Left ventricle myocardium superior (tissue), 1 donor: Measurements from ENCODE around the gene ARMS2. TPM values are rescaled to one million over a fixed set of nuclear protein-coding genes. Genes with fewer than 3 reads are reported as not detected.

Experiments
- ATAC-seq: fragments of 200-7000 bp; cut with Tn5 transposase; one replicate; pipeline ENCODE4 v1.9.1; 2020; ENCODE audit warnings: mild to moderate bottlenecking, moderate library complexity
- DNase-seq: peaks from one replicate; pipeline ENCODE4 v3.0.0-alpha.2; 2020
- intact Hi-C: fragments of 100-400 bp; cut with micrococcal nuclease; formaldehyde crosslinking; loops from one replicate; pipeline ENCODE4 v1.11.0; 2022
- total RNA-seq: library from RNA; stranded (reverse); fragmentation: NEBNext Ultra II Directional; extraction: Animal tissue kit (Norgen Biotek cat#: 25700); gene quantifications from one replicate; pipeline ENCODE4 v1.2.1, GENCODE V29; 2021
- donor health status: DM: no; HTN: yes; CAD: no; lungs with severe emphysema.

ARMS2 gene
- total RNA-seq, 1 donor from 2014 or later, result not detected

GRCh38 chr10:122487174-122487765 lies 32.8 kb downstream of the ARMS2 start:
- intact Hi-C loops, result no loop called here
- peak; percentile 67 for ATAC-seq
- DNase-seq, result no peak

DNA sequence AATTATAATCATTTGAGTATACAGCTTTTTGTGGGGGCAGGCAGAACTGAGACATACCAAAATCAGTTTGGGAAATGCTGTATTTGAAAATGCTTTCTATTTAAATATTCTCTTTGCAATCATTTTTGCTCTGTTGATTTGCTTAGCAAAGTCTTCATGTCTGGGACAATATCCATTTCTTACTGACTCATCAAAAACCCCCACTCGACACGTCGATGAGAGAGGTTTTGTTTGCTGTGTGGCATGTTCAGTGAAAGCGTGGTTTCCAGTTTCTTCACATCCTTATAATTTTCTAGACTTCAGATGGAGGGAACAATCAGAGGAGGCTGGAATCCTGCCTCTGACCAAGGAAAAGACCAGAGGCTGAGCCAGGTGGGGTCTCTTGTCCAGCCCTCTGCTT lies 35.8 kb downstream of the ARMS2 start:
- ATAC-seq (no peak), DNase-seq (no peak)
- intact Hi-C loops, result no loop called here

DNA sequence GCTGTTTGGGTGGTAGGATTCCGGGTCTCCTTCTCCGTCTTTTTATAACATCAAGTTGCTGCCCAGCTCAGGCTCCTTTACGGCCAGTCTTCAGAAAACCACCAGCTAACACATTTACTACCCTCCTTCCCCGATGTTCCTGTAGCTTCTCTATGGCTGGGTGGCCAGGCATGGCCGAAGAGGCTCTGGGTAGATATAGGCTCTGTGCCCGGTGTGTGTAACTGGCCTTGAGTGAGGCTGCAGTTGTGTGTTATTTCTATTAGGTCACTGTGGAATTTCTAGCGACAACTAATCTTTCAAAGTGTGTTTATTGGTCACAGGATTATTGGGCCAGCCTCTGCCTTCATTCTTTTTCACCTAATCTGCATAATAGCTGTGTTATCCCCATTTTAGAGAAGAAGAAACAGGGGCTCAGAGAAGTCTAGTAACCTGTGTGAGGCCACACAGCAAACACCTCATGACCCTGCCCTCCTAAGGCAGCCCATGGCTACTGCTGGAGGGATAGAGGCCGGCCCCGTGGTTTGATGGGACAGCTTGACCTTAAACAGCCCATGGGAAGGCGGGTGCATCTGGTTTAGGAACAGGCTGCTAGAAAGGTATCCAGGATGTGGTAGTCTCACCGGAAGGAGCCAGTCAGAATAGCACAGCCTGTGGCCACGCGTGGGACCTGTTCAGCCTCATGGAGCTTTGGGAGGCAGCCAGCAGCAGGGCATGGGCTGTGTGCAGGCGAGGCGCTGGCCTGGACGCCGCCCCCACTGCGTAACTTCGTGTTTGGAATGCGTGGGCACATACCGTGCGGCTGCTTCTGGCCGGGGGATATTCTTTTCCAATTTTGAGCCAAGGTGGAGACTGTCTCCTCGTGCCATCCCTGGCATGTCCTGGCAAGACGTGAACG lies 36.6 kb downstream of the ARMS2 start:
- no peak for DNase-seq
- no peak for ATAC-seq
- intact Hi-C loops, result no loop called here

DNA sequence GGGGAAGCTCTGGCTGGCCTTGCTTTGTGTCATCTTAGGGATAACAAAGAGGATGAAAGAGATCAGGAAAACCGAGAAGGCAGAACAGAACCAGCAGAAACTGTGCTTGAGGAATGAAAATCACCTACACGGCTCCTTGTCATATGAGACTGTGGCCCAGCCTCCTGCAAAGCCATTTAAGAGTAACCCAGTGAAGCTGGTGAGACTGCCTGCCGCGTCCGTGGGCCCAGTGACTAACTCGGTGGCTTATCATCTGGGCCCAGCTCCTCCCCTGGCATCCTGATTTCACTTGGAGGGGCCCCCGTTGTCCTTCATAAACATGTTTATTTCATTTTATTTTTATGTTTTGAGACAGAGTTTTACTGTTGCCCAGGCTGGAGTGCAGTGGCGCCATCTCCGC lies 37.6 kb downstream of the ARMS2 start:
- DNase-seq (no peak), ATAC-seq (no peak)
- intact Hi-C loops, result no loop called here

DNA sequence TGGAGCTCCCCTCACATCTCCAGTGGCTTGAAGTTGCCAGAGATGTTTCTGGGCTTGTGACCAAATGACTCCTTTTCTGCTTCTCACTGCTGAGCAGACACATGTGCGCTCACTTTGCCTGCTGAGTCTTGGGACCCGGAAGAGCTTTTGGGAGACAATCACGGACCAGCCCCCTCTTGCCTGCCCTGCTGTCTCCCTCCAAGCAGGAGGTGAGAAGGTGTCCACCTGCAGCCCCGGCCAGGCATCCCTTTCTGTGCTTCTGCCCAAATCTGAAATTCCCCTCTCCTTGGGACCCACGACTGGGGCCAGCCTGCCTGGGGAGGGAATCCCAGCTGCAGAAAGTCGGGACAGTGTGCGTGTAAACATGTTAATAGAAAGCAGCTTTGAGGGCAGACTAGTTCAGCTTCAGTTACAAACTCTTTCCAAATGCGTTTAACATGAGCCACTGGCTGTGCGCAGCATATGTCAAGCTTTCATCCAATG lies 38.6 kb downstream of the ARMS2 start:
- DNase-seq, result no peak
- intact Hi-C loops, result no loop called here
- peak; percentile 73 for ATAC-seq

DNA sequence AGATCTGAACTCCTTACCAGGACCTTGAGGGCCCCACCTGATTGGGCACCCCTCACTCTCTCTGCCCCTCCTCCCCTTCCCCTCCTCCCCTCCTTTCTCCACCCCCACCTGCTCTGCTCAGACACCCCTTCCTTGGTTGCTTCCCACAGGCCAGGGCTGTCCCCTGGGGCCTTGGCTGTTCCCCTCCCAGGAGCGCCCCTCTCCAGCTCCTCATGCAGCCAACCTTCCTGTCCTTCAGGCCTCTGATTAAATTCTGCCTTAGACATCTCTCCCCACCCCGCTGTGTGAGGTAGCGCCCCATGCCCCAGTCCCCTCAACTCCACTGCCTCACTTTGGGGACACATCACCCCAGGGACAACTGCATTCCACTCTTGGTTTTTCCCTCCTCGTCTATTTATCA lies 39.3 kb downstream of the ARMS2 start:
- no peak for DNase-seq
- intact Hi-C loops, result no loop called here
- no peak for ATAC-seq

DNA sequence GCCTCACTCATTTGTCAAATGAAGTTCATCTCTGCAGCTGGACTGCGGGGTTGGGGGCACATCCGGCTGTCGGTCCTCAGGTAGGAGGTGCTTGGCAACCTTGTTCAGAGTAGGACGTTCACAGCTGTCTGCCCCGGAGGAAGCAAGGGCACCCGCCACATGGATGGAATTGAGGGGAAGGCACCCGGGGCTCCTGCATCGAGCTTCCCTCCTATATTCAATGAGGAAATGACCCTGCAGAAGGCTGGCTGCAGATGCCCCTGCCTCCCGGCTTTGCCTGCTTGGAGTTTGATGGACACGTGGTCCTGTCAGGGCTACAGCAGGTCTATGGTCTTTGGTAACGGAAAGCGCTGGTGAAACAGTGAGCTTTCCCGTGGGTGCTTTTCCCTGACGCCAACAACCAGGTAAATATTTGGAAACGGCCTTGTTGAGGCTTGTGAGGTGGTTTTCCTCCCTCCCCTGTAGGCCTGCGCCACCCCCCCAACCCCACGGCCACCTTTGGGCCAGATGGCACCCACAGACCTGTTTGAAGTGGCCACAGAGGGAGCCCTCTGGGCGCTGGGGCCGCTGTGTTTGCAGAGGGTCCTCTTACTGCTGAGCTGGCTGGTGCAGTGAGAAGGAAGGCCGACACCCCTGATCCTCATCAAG lies 39.8 kb downstream of the ARMS2 start:
- no peak for DNase-seq
- intact Hi-C loops, result no loop called here
- no peak for ATAC-seq

GRCh38 chr10:122494833-122495232 lies 40.4 kb downstream of the ARMS2 start:
- ATAC-seq (no peak), DNase-seq (no peak)
- intact Hi-C loops, result no loop called here

GRCh38 chr10:122495406-122496340 lies 41.2 kb downstream of the ARMS2 start:
- intact Hi-C loops, result no loop called here
- DNase-seq (peak; percentile 54), ATAC-seq (peak; percentile 22)

DNA sequence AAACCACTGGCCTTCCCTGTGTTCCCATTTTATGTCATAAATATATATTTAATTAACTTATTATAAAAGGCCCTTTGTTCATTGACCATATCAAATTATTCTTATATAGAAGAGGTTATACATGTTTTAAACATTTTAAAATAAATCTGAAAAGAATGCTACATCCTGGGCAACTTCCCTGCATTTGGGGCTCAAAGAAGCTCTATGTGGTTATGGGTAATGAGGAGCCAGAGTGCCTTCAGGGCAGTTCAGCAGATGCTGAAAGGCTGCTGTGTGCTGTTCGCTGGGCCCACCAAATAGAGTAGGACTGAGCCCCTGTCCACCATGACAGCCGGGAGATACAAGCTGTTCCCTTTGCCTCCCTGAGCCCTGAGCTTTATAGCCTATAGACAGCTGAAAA lies 42.8 kb downstream of the ARMS2 start:
- intact Hi-C loops, result no loop called here
- ATAC-seq (no peak), DNase-seq (no peak)

DNA sequence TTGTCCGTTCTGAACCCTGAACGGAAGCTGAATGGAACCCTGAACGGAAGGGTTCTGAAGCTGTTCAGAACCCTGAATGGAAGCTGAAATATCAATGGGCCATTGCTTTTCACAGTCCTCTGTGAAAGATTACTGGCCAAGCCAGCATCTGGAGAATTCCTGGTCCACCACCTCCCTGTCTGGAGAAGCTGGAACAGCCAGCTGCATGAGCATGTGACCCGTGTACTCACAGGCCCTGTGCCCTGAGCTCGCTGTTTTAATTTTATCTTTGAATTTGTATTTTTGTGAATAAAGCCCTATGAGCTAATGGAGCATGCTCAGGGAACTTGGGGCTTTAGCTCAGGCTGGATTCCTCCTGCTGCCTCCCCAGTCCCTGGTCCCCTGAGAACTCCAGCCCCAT lies 44.1 kb downstream of the ARMS2 start:
- no peak for DNase-seq
- intact Hi-C loops, result no loop called here
- peak; percentile 82 for ATAC-seq

DNA sequence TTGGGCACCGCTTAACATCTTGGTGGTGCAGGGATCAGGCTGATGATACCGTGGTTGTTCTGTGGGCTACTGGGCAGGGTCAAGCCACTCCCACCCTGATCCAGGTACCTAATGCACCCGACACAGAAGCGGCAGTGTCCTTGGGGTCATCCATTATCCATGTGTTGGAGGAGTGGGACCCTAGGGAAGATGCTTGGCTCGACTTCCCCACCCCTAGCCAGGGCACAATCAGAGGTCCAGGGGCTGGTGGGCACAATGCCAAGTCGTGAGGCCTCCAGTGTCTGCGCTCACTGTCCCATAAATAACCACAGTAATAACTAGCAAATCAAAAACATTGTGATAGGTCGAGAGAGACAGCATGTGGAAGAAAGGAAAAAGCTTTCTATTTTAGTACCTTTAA lies 44.6 kb downstream of the ARMS2 start:
- peak; percentile 69 for DNase-seq
- intact Hi-C loops, result no loop called here
- peak; percentile 39 for ATAC-seq

GRCh38 chr10:122499491-122499941 lies 45.1 kb downstream of the ARMS2 start:
- ATAC-seq (peak; percentile 68), DNase-seq (no peak)
- intact Hi-C loops, result no loop called here

DNA sequence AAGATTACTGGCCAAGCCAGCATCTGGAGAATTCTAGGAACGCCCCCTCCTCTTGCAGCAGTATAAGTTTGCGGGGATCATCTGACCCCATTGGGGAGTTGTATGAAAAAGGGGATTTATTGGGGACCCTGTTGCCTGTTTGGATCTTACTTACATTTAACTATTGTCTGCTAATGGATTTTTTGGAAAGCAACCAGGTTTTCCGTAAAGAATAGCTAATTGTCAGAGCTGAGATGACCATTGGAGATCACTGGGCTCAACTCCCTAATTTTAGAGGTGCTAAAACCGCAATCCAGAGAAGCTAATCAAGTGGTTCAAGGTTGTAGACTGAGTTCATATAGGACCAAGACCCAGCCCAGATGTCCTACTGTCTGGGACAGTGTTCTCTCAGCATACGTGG lies 45.7 kb downstream of the ARMS2 start:
- intact Hi-C loops, result no loop called here

GRCh38 chr10:122500726-122501125 lies 46.3 kb downstream of the ARMS2 start:
- intact Hi-C loops, result no loop called here

More for the DNA sequence above, 45.7 kb downstream of the ARMS2 start:
- ATAC-seq (no peak), DNase-seq (no peak)

DNA sequence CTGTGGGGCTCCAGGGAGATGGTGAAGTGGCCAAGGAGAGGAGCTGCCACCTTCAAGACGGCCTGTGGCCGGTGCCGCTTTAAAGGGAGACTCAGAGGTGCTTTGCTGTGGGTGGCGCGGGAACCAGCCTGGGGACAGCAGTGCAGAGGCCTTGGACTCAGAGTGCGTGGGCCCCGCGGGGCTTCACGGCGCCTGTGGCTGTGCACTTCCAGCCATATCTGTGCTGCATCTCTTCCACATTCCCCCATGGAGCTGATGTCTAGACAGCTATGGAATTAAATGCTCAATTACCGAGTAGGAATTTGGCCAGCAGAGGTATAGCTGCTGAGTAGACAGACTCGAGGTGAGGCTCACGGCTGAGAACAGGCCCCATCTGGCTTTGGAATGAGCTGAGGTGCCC lies 48.6 kb downstream of the ARMS2 start:
- ATAC-seq (no peak), DNase-seq (no peak)
- intact Hi-C loops, result no loop called here

More at GRCh38 chr10:122500726-122501125, 46.3 kb downstream of the ARMS2 start:
- DNase-seq (no peak), ATAC-seq (no peak)

DNA sequence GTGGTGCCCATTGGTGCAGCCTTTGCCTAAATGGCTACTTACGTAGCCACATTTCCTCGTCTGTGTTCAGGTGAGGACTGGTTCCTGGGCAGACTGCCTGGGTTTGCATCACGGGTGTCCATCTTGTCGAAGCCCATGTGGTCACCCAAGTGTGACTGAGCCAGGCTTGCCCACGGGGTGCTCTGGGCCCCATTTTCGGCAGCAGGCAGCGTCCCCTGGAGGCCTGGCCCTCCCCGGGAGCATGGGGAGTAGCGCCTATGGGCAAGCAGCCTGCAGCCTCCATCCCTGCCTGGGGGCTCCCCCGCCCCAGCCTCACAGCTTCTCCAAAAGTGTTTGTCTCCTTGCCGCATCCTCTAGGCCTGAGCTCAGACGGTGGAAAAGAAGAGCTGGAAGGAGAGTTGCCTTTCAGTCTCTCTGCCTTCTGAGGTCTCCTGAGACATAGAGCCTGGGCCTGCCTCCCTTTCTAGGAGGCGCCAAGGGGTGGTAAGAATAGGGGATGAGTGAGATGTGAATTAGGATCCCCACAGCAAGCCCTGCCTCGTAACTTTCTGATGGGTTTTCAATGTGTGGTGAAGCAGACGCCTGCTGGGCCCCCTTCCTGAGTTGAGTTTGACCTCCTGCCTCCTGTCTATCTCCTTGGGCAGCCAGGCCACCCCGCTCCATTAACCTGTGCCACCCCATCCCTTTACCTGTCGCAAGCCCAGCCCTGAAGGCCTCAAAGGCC lies 49.6 kb downstream of the ARMS2 start:
- ATAC-seq (no peak), DNase-seq (no peak)
- intact Hi-C loops, result no loop called here

DNA sequence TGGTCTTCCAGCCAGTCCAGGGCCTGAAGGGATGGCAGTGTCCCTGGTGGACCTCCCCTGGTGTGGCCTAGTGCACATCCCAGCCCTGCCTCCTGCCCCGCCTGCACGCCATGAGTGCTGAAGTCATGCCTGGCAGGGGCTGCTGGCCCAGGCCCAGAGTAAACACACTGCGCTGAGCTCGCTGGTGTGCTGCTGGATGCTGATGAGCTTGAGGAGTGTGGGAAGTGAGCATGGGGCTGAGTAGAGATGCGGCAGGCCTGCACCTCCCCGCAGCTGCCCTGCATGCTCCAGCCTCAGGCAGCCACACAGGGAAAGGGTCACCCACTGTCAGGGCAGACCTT lies 50.1 kb downstream of the ARMS2 start:
- intact Hi-C loops, result no loop called here
- DNase-seq (peak; percentile 95), ATAC-seq (peak; percentile 98)

- intact Hi-C loops, result no loop called here
- ATAC-seq (no peak), DNase-seq (no peak)
Observed at GRCh38 chr10:122505011-122505410, 50.6 kb downstream of the ARMS2 start.
